Suppressor macrophage (primary cell): ENCODE data around the gene LTBP1.

ENCODE experiments used
- DNase-seq, 4 experiments: peaks; one replicate each; pipeline ENCODE4 v3.0.0-alpha.2; 2020 to 2022

LTBP1 gene

GRCh38 chr2:33320573-33320972 is 373.8 kb downstream of the LTBP1 start:
- no peak for DNase-seq

DNA sequence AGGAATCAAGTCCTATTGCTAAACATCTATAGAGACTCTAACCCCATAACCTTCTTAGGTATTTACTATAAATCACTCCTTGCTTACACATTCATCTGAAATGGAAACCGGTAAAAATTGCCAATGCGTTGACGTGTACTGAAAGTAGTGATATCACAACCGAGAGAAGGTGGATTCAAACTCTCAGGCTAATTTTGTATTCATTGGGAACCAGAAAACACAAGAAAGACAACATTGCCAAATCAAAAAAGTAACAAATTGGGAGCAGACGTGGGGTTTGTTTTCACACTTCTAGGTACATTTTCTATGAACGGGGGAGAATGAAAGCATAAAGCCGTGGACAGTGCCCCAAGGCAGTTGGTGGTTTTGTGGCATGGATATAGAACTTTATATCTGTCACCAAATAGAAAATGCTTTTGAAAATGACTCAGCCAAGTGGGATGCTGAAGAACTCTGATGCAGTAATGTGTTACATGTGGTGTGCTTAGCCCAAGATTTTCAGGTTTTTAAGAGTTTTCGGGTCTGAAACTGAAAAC is 374.6 kb downstream of the LTBP1 start:
- no peak for DNase-seq

GRCh38 chr2:33321876-33322483 is 375.2 kb downstream of the LTBP1 start:
- peak; percentile 40 to 64 (median 60) for DNase-seq

DNA sequence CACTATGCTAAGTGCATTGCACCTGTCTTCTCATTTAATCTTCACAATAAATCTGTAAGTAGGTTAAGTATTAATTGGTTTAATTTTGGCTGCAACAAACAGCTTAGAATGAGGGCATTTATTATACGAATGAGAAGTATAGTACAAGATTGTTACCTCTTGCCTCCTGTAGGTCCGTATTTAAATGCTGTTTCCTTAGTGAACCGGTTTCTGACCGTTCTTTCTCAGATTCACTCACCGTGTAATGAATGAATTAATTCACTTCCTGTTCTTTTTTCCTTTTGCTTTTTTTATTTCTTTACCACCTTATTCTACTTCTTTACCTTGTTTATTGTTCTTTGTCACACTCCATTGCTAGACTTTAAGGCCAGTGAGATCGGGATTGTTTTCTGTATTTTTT is 375.9 kb downstream of the LTBP1 start:
- no peak for DNase-seq

- DNase-seq, result no peak
These were observed 377.2 kb downstream of the LTBP1 start for GRCh38 chr2:33323957-33324356.

GRCh38 chr2:33326100-33326499 is 379.3 kb downstream of the LTBP1 start:
- DNase-seq, result no peak

DNA sequence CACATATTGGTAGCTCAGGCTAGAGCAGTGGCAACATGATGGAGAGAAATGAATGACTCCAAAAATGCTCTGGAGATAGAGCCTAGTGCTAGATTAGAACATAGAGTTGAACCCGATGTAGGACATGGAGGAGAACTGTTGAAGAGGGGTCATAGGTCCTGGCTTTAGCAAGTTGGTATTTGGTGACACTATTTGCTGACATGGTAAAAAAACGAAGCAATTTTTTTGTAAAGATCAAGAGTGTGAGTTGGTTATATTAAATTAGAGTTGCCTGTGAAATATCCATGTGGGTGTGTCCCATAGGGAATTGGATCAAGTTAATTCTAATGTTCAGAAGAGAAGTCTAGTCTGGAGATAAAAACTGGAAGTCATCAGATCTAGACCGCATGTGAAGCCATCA is 386.7 kb downstream of the LTBP1 start:
- no peak for DNase-seq

- no peak for DNase-seq
These were observed 387.3 kb downstream of the LTBP1 start for GRCh38 chr2:33334083-33334482.

DNA sequence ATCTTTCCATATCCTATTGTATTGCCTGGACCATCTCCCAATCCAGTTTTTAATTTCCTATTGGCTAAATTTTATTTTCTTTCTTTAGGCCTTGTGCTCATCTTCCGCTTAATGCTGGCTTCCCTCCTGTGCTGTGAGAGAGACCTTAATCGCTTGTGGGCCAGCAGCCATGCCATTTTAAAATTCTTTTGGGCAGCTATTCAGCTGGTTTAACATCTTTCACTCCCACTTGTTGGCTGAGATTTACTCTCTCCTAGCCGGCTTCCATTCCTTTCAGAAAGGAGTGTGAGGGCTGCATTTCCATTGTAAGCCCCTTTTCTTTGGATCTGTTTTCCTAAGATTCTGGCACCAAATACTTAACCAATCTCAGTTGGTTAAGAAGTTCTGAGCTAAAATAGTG is 388.8 kb downstream of the LTBP1 start:
- DNase-seq, result no peak

GRCh38 chr2:33336036-33336625 is 389.4 kb downstream of the LTBP1 start:
- DNase-seq, result peak; percentile 12 to 55 (median 41)

GRCh38 chr2:33337385-33337960 is 390.7 kb downstream of the LTBP1 start:
- DNase-seq, result no peak

DNA sequence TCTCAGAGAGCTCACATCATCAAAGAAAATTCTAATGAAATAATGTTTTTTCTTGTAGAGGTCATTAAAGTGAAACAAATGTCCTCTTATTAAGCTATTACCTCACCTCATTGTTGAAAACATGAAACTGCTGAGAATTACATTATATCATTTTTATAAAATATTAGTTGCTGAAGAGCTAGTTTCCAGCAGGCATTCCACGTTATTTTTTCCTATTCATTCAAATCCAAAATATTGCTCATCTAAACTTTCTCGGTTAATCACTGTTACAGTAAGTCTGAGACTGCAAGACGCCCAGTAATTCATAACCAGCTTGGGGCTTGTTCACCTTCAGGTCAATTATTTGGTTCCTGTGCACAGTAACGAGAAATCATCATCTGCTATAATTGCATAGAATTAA is 391.2 kb downstream of the LTBP1 start:
- no peak for DNase-seq

DNA sequence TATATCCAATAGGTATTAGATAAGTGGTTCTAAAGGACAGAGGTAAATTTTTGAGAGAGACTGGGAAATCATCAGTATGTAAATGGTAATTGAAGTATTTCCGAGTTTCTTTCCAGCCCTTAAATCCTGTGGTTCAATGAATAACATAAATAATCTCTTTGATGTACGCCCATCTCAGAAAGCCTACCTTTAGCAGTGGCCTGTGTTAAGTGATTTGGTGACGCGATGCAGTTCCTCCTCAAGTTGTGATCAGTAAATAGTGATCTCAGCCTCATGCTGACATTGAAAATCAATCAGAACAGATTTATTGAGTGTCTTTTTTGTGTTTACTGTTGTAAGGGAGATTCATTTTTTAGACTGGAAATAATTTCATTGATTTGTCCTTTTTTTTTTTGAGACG is 392.5 kb downstream of the LTBP1 start:
- no peak for DNase-seq

DNA sequence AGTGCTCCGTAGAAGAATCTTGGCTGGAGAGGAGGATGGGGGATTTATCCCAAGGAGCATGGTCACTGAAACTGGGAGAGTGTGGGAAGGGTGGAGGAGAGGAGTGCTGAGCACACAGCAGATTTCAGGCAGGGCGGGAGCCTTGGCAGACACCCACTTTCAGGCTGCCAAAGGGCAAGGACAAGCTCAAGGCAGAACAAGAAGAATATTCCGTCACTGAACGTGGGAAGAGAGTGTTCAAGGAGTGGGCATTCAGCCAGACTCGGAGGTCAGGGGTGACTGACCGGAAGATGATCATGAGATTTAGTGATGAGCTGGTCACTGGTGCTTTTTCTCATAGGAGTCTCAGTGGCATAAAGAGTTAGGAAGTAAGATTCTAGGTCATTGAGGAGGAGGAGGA is 393.5 kb downstream of the LTBP1 start:
- peak in 1 of 4 experiments; percentile 18 for DNase-seq

DNA sequence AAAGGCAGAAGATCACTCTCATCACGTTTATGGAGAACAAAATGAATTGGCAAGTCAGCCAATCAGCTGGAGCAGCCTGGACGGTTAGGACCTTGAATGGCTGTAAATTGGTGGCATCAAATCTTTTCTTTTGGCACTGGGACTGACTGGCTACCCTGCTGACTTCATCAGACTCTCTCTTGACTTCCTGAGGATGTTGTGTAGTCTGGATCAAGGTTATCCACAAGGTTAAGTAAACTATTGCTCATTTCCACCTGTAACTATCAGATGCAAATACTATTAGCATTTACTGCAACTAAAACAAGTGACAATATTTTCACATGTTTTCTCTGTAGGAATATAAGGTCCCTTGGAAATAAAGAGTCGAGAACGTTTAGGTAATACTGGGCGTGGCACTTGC is 395.4 kb downstream of the LTBP1 start:
- DNase-seq, result no peak

DNA sequence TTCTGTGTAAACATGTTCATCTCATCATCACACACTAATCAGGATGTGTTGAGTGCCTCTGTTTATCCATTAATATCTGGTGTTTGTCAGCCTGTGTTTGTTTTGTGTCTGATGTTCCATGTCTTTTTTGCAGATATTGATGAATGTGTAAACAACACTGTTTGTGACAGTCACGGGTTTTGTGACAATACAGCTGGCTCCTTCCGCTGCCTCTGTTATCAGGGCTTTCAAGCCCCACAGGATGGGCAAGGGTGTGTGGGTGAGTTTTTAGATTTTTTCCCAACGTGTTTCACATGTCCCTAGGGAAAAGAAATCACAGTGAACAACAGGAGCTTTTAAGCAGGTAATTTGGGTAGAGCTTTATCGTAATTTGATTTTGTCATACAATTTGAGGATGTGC is 396.0 kb downstream of the LTBP1 start:
- DNase-seq, result no peak

DNA sequence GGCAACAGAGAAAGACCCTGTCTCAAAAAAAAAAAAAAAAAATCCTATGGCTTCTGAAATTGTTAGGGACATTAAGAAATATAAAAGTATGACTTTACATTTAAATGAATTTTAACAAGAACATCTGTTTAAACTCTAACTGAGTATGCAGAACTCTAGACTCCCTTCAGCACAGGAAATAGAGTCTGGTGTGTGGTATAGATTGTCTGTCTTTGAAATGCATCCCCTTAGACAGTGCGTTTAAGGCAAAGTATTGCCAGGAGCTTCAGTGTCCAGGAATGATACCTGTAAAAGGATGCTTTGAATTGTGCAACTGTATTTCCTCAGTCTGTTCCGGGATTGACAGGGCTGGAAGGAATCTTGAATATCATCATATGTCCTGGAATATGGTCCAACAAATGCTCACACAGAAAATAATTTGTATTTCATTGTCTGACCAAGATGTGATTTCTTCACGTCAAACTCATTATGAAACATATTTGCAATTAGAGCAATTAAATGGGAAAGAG is 396.7 kb downstream of the LTBP1 start:
- DNase-seq, result no peak

GRCh38 chr2:33344230-33344629 is 397.5 kb downstream of the LTBP1 start:
- no peak for DNase-seq

- no peak for DNase-seq
These were observed 401.1 kb downstream of the LTBP1 start for GRCh38 chr2:33347856-33348255.

- DNase-seq, result no peak
These were observed 403.9 kb downstream of the LTBP1 start for GRCh38 chr2:33350632-33351031.

GRCh38 chr2:33351781-33352180 is 405.0 kb downstream of the LTBP1 start:
- no peak for DNase-seq

- no peak for DNase-seq
These were observed 408.2 kb downstream of the LTBP1 start for GRCh38 chr2:33354981-33355380.

GRCh38 chr2:33358878-33359277 is 412.1 kb downstream of the LTBP1 start:
- DNase-seq, result no peak
